ENCODE results near the gene CELSR2.

The CELSR2 gene

GRCh38 chr1:109231066-109231465 lies 18.3 kb upstream of the CELSR2 start:
- DNase-seq (ENCODE audit: low spot score), result no peak

GRCh38 chr1:109235137-109235536 lies 14.2 kb upstream of the CELSR2 start:
- no peak for DNase-seq (ENCODE audit: low spot score)

DNA sequence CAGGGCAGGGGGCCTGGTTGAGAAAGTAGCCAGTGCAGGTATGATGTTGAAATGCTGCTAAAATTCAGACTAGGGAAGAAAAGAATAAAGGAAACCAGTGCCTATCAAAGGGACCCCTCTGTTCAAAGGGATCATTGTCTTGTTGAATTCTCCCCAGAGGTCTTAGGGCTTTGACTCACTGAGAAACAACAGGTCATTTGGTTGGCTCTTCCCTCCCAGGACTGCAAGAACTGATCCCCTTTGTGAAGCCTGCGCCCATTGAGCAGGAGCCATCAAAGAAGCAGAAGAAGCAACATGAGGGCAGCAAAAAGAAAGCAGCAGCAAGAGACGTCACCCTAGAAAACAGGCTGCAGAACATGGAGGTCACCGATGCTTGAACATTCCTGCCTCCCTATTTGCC lies 11.8 kb upstream of the CELSR2 start:
- DNase-seq (ENCODE audit: low spot score), result no peak

DNA sequence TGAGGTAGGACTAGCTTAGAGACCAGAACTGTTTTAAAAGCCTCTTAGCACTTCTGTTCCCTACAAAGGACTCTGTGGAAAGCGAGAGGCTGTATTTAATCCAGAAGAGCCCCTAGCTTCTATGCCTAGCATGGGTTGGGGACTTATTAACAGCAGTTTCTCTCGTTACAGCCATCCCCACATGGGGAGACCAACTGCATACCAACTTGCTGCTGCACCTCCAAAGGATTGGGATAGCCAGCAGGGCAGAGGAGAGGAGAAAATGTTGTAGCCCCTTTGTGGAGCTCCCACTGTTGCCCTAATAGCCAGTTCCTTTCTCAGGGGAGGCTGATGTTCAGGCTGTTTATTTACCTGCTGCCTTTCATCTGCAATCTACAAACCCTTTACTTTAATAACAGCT lies 11.0 kb upstream of the CELSR2 start:
- no peak for DNase-seq (ENCODE audit: low spot score)

- DNase-seq (ENCODE audit: low spot score), result no peak
These were observed 10.3 kb upstream of the CELSR2 start for GRCh38 chr1:109239047-109239408.

DNA sequence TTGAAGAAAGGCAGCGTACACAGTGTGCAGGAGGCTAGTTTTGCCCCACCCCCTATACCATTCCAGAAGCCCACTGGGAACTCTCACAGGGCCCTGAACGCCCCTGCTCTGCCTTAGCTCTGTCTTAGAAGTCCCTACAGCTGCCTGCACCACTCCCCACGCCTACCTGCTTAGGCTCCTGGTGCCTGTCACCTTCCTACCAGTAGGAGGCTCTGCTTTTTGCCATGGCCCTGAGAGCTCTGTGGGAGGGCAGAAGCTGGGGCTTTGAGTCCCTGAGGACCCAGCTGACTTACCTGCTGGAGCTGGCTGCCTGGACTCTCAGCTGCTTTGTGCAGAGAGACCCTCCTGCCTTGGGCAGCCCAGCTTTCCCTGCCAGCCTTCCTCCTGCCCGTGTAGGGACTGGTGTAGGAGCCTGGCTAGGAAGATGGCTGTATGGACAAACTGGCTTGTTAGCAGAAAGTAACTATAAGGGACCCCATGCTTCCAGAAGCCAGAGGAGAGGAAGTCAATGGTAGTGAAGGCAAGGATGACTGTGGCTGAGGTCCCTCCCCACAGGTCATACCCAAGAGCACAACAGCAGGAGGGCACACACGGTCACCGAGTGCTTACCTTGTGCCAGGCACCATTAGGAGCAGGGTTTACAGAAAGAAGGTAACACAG lies 9.8 kb upstream of the CELSR2 start:
- DNase-seq (ENCODE audit: low spot score), result peak; percentile 36

- DNase-seq (ENCODE audit: low spot score), result peak; percentile 19
These were observed 8.9 kb upstream of the CELSR2 start for GRCh38 chr1:109240158-109241152.

DNA sequence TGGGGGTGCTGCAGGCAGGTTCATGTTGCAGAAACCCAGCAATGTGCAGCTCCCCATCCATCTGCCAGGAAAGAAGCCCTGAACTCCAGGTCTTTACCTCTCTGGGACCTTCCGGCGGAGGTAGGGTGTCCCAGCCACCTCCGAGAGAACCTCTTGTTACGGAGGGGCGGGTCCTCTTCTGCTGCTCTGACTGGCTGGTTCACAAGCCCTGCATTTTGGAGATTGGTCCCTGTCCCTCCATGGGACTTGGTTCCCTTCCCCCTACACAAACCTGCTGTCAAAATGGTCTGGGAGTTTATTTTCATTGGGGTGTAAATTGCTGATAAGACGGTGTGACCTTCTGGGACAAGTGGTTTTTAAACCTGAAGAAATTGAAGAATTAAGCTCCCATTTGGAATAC lies 8.0 kb upstream of the CELSR2 start:
- DNase-seq (ENCODE audit: low spot score), result no peak

DNA sequence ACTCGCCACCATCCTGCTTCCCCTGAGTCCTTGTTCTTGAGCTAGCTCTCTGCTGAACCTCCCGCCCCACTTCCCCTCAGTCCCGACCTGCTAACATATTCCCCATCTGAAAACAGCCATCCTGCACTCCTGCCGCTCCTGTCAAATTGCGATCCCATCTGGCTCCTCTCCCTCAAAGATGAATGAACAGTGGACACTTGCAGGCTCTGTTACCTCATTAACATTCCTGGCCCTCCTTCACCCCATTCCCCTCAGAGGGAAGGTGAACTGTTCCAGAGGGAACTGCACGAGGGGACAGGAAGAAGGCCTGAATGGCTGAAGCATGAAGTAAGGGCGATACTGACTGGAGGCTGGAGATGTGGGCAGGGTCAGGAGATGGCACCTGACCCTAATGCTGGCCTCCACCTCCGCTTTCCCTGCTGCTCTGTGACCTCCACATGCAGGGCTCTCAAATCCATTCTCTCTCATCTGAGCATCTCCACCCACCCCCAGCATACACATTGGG lies 7.4 kb upstream of the CELSR2 start:
- DNase-seq (ENCODE audit: low spot score), result no peak

GRCh38 chr1:109242387-109242786 lies 7.0 kb upstream of the CELSR2 start:
- DNase-seq (ENCODE audit: low spot score), result no peak

GRCh38 chr1:109243221-109243620 lies 6.1 kb upstream of the CELSR2 start:
- no peak for DNase-seq (ENCODE audit: low spot score)

DNA sequence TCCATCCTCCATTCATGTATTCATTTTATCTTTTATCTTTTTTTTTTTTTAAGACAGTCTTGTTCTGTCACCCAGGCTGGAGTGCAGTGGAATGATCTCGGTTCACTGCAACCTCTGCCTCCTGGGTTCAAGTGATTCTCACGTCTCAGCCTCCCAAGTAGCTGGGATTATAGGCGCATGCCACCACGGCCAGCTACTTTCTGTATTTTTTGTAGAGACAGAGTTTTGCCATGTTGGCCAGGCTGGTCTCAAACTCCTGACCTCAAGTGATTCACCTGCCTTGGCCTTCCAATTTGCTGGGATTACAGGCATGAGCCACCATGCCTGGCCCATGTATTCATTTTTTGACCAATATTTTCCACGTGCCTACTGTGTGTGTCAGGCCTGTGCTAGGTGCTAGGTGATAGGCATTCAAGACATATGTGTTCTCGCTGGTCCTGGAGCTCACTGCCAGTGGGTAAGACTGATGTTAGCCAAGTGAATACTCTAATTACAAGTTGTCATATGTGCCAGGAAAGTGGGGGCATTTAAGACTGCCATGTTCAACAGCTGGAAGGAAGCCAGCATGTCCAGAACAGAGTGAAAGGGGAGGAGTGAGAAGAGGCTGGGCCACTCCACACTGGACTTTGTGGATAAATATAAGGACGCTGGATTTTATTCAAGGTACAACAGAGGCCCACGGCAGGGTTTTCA lies 5.3 kb upstream of the CELSR2 start:
- no peak for DNase-seq (ENCODE audit: low spot score)

GRCh38 chr1:109246141-109246551 lies 3.2 kb upstream of the CELSR2 start:
- DNase-seq (ENCODE audit: low spot score), result no peak

- DNase-seq (ENCODE audit: low spot score), result no peak
These were observed 1.7 kb upstream of the CELSR2 start for GRCh38 chr1:109247401-109248365.

- no peak for DNase-seq (ENCODE audit: low spot score)
These were observed 919 bp upstream of the CELSR2 start for GRCh38 chr1:109248444-109248796.

DNA sequence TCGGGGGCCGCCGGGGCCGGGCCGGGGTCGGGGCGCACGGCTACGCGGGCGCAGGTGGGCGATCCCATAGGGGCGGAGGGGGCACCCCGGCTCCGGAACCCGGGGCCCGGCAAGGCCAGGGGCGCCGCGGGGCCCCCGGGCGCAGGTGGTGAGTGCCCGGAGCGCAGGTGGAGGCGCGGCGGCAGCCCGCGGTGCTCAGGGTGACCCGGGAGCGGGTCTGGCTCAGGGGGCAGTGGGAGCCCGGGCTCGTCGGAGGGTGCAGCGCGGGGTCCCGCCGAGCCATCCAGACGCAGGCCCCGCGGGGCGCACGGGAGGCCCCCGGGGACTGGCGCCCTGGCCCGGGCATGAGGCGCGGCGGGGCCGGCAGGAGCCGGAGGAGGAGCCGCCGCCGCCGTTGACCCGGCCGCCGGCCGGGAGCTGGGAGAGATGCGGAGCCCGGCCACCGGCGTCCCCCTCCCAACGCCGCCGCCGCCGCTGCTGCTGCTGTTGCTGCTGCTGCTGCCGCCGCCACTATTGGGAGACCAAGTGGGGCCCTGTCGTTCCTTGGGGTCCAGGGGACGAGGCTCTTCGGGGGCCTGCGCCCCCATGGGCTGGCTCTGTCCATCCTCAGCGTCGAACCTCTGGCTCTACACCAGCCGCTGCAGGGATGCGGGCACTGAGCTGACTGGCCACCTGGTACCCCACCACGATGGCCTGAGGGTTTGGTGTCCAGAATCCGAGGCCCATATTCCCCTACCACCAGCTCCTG lies 489 bp downstream of the CELSR2 start:
- no peak for DNase-seq (ENCODE audit: low spot score)

- DNase-seq (ENCODE audit: low spot score), result no peak
These were observed 1.3 kb downstream of the CELSR2 start for GRCh38 chr1:109250454-109251276.

- no peak for DNase-seq (ENCODE audit: low spot score)
These were observed 2.2 kb downstream of the CELSR2 start for GRCh38 chr1:109251277-109252166.

Data from activated CD4-positive, alpha-beta T cell treated with anti-CD3 and anti-CD28 coated beads, Interleukin-2, Interleukin-4, amounts not matched to agents 100 ng/mL and 50 ng/mL, durations not matched to agents 16 hours and 8 hours (primary cell).